Brain microvascular endothelial cell (primary cell): ENCODE measurements around the gene PGF.
"Not testable (repeated sequence)": the region's sequence is repeated elsewhere in the genome, so short reads cannot be mapped to it uniquely, and the experiment has no call there.

Experiments
- DNase-seq: peaks from one replicate; pipeline ENCODE4 v3.0.0-alpha.2; 2020
- H3K27ac ChIP-seq: fragments of 250-450 bp; sonication (Bioruptor Pico); 2 replicates; pipeline ENCODE4 v1.5.1; 2020; ENCODE audit warnings: mild to moderate bottlenecking, moderate library complexity
- H3K27me3 ChIP-seq: fragments of 250-450 bp; sonication (Bioruptor Pico); replicated peaks from 2 replicates; pipeline ENCODE4 v1.5.1; 2020; ENCODE audit warnings: mild to moderate bottlenecking
- H3K36me3 ChIP-seq: fragments of 250-450 bp; sonication (Bioruptor Pico); replicated peaks from 2 replicates; pipeline ENCODE4 v1.5.1; 2020; ENCODE audit warnings: mild to moderate bottlenecking
- H3K4me3 ChIP-seq: 2 replicates; pipeline ENCODE4 v1.5.1; 2011; ENCODE audit warnings: low read depth, mild to moderate bottlenecking, control low read depth, low read length, moderate library complexity
- CTCF ChIP-seq: IDR thresholded peaks from 2 replicates; pipeline ENCODE4 v1.5.1; 2011; ENCODE audit warnings: low read depth, mild to moderate bottlenecking, moderate library complexity, low read length, control low read depth, inconsistent platforms; ENCODE audit errors: missing control alignments
- in situ Hi-C: cut with HindIII; loops from 2 replicates; pipeline ENCODE4 v1.10.0; 2017; ENCODE audit warnings: low sequenced_read_pairs, low pct_ligation_motif_present

The PGF gene

GRCh38 chr14:74932401-74932901 lies 22.9 kb downstream of the PGF start:
- no peak for TF ChIP-seq CTCF
- in situ Hi-C loops, result no loop called here
- DNase-seq, result no peak
- no peak overlapping the region for H3K27ac ChIP-seq
- H3K27me3 ChIP-seq, result no peaks in the 10 kb centered on the region
- H3K4me3 ChIP-seq, result no peak overlapping the region
- no peaks in the 10 kb centered on the region for H3K36me3 ChIP-seq

- H3K36me3 ChIP-seq, H3K4me3 ChIP-seq, in situ Hi-C loops, H3K27me3 ChIP-seq, DNase-seq, H3K27ac ChIP-seq: not testable (repeated sequence)
These were observed 23.7 kb downstream of the PGF start for GRCh38 chr14:74931744-74932143.

GRCh38 chr14:74929242-74929641 lies 26.2 kb downstream of the PGF start:
- in situ Hi-C loops, result no loop called here
- H3K27me3 ChIP-seq, result no peaks in the 10 kb centered on the region
- no peak overlapping the region for H3K4me3 ChIP-seq
- H3K36me3 ChIP-seq, result no peaks in the 10 kb centered on the region
- TF ChIP-seq CTCF, result no peak
- DNase-seq, result no peak
- H3K27ac ChIP-seq, result no peak overlapping the region

- H3K27ac ChIP-seq, result no peak overlapping the region
- TF ChIP-seq CTCF, result no peak
These were observed 28.2 kb downstream of the PGF start for GRCh38 chr14:74927225-74927624.

GRCh38 chr14:74924061-74924460 lies 31.3 kb downstream of the PGF start:
- in situ Hi-C loops, result no loop called here

More at GRCh38 chr14:74927225-74927624, 28.2 kb downstream of the PGF start:
- no peak for DNase-seq
- H3K4me3 ChIP-seq, result no peak overlapping the region
- H3K36me3 ChIP-seq, result no peaks in the 10 kb centered on the region
- H3K27me3 ChIP-seq, result no peaks in the 10 kb centered on the region
- in situ Hi-C loops, result no loop called here

GRCh38 chr14:74922752-74923401 lies 32.5 kb downstream of the PGF start, which contains the start of gene RPS6KL1:
Gene RPS6KL1 (minus strand): TSS chr14:74923260. CDS start chr14:74921541, 1,719 bp downstream.
- H3K27ac ChIP-seq, result no peak within 1 kb of the TSS
- no peaks in the 10 kb centered on the region for H3K36me3 ChIP-seq
- TF ChIP-seq CTCF, result no peak
- no peaks in the 10 kb centered on the region for H3K27me3 ChIP-seq
- H3K4me3 ChIP-seq, result peak within 1 kb of the TSS; percentile 71
- peak; percentile 67 for DNase-seq
- in situ Hi-C loops, result no loop called here

More at GRCh38 chr14:74924061-74924460, 31.3 kb downstream of the PGF start:
- Histone ChIP-seq H3K4me3 (no peak overlapping the region), H3K27ac (no peak overlapping the region), H3K27me3 (no peaks in the 10 kb centered on the region), H3K36me3 (no peaks in the 10 kb centered on the region)
- no peak for DNase-seq
- no peak for TF ChIP-seq CTCF
